DMS153 treated with DMSO at 0.1 percent for 48 hours (cell line): Measurements from ENCODE around the gene LPIN3.

Experiments used
- DNase-seq: peaks from one replicate; lab custom pipeline; 2025; ENCODE audit not compliant: unreplicated experiment; lab: John Stamatoyannopoulos, UW

The LPIN3 gene

DNA sequence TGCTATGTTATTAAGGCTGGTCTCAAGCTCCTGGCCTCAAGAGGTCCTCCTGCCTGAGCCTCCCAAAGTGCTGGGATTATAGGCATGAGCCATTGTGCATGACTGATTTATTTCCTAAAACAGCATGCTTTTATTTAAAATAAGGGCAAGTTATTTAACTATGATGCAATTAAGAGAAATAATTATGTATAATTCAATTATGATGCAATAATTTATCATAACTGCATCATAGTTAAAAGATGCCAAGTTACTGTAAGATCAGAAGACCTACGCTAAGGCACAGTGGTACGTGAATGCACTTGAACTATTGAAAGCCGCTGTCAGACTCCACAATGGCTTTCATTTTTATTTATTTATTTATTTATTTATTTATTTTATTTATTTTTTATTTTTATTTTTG lies 50.3 kb downstream of the LPIN3 start:
- DNase-seq = no peak

- no peak for DNase-seq
Measured at GRCh38 chr20:41391587-41392001, 51.0 kb downstream of the LPIN3 start.

DNA sequence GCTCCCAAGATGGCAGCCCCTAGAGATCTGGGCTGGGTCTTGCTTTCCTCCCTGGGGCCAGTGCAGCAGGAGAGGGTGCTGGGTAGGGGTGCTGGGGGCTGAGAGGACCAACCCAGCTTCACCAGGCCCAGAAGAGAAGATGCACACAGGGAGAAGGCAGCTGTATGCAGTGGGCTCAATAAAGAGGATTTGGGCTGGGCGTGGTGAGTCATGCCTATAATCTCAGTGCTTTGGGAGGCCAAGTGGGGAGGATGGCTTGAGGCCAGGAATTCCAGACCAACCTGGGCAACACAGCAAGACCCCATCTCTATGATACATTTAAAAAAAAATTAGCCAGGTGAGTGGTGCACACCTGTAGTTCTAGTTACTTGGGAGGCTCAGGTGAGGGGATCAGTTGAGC lies 51.7 kb downstream of the LPIN3 start:
- no peak for DNase-seq

- DNase-seq = no peak
Measured at GRCh38 chr20:41392871-41393704, 52.5 kb downstream of the LPIN3 start.

GRCh38 chr20:41393705-41394066 lies 53.1 kb downstream of the LPIN3 start:
- no peak for DNase-seq

GRCh38 chr20:41394081-41394480 lies 53.5 kb downstream of the LPIN3 start:
- DNase-seq = no peak

DNA sequence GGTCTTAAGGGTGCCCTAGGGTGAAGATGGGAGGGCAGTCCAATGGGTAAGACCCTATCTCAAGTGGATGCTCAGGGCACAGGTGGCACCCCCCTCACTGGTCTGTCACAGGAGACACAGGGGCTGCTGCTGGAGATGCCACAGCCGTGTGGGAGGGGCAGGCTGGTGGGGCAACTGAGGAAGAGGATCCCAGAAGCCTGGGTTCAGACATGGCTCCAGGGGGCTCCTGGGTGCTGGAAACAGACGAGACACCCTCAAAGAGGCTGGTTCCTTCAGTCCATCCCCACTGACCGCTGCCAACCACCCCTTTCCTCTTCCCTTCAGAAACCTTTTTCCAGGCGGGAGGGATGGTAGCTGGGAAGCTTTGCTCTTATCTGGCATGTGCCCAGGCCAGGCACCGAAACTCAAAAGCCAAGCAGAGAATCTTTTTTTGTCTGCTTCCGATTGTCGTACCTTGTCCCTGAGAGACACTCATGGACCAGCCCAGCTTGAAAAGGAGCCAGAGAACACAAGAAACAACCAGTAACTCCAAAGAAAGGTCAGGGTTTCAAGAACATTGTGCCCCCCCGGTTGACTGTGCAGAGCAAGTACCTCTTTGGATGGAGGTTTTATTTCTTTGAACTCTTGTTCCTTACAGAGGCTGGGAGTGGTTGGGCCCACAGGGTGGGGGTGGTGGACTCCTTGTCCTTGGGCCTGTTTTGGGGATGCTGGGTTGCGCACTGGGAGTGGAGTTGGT lies 54.5 kb downstream of the LPIN3 start:
- DNase-seq = no peak

DNA sequence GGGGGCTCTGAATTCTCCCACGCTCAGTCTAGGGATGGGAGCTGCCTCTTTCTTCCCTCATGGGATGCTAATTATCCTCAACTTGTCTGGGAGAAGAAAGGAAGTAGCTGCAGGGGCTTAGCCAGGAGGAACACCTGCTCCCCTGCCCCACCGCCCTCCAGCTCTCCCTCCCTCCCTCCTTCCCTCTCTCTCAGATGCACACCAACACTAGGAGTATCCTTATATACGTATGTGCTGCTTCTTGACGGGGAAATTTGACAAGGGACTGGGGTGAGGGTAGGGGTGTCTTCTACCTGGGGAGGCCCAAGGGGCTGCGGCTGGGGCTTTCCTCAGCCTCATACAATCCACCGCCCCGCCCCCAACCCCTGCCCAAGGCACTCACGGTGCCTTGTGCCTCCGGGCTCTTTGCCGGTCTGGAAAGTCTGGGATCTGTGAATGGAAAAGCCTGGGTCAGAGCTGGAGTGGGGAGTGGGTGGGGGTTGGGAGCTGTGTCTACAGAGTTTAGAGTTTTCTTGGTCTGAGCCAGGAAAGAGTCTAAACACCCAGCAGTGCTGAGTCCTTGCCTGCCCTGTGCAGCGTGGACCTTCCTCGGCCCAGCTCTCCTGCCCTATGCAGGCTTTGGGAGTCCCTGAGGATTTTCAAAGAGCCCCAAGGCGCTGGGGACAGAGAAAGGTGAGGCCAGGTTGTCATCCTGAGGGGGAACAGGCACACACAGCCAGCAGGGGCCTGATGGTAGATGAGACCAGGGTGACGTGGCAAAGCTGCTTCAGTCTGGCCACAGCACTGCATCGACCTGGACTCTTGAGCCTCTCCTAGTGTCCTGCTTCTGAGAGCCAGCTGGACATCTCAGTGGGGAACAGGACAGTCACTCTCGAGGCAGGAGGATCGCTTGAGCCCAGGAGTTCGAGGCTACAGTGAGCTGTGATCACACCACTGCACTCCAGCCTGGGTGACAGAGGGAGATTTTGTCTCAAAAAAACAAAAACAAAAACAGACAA lies 55.3 kb downstream of the LPIN3 start:
- no peak for DNase-seq

GRCh38 chr20:41398408-41398807 lies 57.8 kb downstream of the LPIN3 start:
- DNase-seq = no peak

- no peak for DNase-seq
Measured at GRCh38 chr20:41403604-41404003, 63.0 kb downstream of the LPIN3 start.

DNA sequence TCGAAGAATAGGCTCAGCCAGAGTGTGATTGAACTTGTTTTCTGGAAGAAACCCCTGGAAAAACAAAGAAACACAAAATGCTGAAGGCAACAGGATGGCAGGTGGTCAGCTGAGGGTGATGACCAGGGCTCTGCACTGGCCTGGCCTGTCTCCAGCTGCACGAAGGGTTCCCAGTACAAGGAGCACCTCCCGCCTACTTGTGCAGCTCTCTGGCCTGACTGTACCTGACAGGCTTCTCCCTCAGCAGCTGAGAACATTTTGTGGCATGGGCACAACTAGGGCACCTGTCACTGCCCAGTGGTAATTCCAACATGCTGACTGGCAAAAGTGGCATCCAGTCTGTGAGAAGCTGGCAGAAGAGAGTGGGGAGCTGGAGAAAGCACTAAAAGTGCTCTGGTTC lies 64.8 kb downstream of the LPIN3 start:
- no peak for DNase-seq

- DNase-seq = no peak
Measured at GRCh38 chr20:41406353-41406752, 65.7 kb downstream of the LPIN3 start.

- DNase-seq = no peak
Measured at GRCh38 chr20:41406896-41407444, 66.3 kb downstream of the LPIN3 start.

DNA sequence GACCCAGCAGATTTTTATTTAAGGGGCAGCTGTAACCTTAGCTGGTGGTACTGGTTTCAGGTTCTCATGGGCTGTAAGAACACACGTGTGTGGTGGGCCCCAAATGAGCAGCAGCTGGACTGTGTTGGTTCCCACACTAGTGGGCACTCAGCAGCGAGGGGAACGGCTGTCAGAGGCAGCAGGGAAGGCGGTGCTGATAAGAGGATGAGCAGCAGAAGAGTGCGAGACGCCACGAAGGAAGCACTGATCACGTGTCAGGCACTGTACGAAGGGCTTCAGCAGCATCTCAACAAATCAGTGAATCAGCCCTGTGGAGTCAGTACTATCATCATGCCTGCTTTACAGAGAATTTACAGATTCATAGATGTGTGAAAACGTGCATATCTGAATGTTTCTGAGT lies 67.0 kb downstream of the LPIN3 start:
- no peak for DNase-seq

- no peak for DNase-seq
Measured at GRCh38 chr20:41408156-41408794, 67.7 kb downstream of the LPIN3 start.

DNA sequence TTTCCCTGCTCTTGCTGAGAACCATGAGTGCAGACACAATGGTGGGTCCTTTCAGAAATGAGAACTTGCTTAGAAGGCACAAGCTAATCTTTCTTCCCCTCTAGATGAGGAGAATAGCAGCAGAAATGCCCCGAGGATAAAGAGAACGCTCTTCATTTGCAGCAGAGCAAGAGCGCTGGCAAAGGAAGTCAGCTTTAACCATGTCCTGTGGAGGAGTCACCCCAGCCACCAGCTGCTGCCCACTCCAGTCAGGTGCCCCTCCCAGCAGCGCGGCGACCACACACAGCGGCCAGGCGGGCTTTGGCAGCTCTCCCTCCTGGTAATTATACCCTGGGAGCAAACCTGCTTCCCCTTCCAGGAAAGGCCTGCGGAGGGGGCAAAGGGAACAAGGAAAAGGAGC lies 68.4 kb downstream of the LPIN3 start:
- DNase-seq = no peak
